ENCODE measurements around the gene WDR18. TPM values are rescaled to one million over a fixed set of nuclear protein-coding genes. Genes with fewer than 3 reads are reported as not detected.

The WDR18 gene
- total RNA-seq, 4 donors from 2014 or later, result 15.2 to 73.5 (median 46.8) TPM

GRCh38 chr19:1003283-1003682 is 19.1 kb downstream of the WDR18 start:
- 83% methylated on average over 7 of the region's 37 CpGs; no CpG with 5 or more reads in 1 of the 2 donors for WGBS, 2 donors
- Histone ChIP-seq H3K36me3 (peaks cover 0 to 2% of the 10 kb centered on the region in 2 donors), H3K4me1 (peaks cover 0 to 13% of the 10 kb centered on the region in 2 donors), H3K9me3 (no peaks in the 10 kb centered on the region), H3K27me3 (no peaks in the 10 kb centered on the region), H3K27ac (no peak overlapping the region), H3K4me3 (replicated peaks in 1 of 3) (no peak overlapping the region)
- intact Hi-C loops (cut with DNase I), result no loop called here
- TF ChIP-seq POLR2A (IDR thresholded peaks at IDR 0.05) (no peak), CTCF (IDR thresholded peaks at IDR 0.05) (no peak)
- no peak for DNase-seq

DNA sequence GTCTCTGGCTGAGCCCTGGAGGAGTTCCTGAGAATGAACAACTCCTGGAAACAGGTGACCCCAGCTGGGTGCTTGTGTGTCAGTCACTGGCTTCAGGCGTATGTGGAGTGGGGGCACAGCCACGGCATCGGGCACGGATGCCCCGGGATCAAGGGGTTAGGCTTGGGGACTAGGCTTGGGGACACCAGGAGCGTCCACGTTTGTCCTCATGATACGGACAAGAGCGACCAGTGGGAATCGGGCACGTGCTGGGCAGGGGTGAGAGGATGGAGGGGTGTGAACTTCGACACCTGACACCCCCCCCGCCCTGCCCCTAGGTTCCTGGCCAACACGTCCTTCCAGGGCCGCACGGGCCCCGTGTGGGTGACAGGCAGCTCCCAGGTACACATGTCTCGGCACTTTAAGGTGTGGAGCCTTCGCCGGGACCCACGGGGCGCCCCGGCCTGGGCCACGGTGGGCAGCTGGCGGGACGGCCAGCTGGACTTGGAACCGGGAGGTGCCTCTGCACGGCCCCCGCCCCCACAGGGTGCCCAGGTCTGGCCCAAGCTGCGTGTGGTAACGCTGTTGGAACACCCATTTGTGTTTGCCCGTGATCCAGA is 20.2 kb downstream of the WDR18 start:
- Histone ChIP-seq H3K9me3 (no peaks in the 10 kb centered on the region), H3K4me1 (peaks cover 0 to 13% of the 10 kb centered on the region in 2 donors), H3K27me3 (no peaks in the 10 kb centered on the region), H3K4me3 (replicated peaks in 1 of 3) (no peak overlapping the region), H3K27ac (no peak overlapping the region), H3K36me3 (peaks cover 0 to 10% of the 10 kb centered on the region in 2 donors)
- intact Hi-C loops (cut with DNase I), result no loop called here
- DNase-seq, result no peak
- 78 to 79% methylated on average over 10 to 20 of the region's 32 CpGs for WGBS, 2 donors
- no peak for TF ChIP-seq POLR2A (IDR thresholded peaks at IDR 0.05)
- no peak for TF ChIP-seq CTCF (IDR thresholded peaks at IDR 0.05)

- no peak overlapping the region for H3K27ac ChIP-seq
- TF ChIP-seq CTCF (IDR thresholded peaks at IDR 0.05) (no peak), POLR2A (IDR thresholded peaks at IDR 0.05) (no peak)
- H3K4me1 ChIP-seq, result peaks cover 0 to 12% of the 10 kb centered on the region in 2 donors
- H3K36me3 ChIP-seq, result peaks cover 5 to 14% of the 10 kb centered on the region in 2 donors
- H3K4me3 ChIP-seq (replicated peaks in 1 of 3), result no peak overlapping the region
- no peaks in the 10 kb centered on the region for H3K27me3 ChIP-seq
- WGBS, 2 donors, result 90 to 93% methylated on average over 59 to 66 of the region's 70 CpGs
- H3K9me3 ChIP-seq, result no peaks in the 10 kb centered on the region
- intact Hi-C loops (cut with DNase I), result no loop called here
- no peak for DNase-seq
Measured at GRCh38 chr19:1004803-1005664, 20.9 kb downstream of the WDR18 start.

DNA sequence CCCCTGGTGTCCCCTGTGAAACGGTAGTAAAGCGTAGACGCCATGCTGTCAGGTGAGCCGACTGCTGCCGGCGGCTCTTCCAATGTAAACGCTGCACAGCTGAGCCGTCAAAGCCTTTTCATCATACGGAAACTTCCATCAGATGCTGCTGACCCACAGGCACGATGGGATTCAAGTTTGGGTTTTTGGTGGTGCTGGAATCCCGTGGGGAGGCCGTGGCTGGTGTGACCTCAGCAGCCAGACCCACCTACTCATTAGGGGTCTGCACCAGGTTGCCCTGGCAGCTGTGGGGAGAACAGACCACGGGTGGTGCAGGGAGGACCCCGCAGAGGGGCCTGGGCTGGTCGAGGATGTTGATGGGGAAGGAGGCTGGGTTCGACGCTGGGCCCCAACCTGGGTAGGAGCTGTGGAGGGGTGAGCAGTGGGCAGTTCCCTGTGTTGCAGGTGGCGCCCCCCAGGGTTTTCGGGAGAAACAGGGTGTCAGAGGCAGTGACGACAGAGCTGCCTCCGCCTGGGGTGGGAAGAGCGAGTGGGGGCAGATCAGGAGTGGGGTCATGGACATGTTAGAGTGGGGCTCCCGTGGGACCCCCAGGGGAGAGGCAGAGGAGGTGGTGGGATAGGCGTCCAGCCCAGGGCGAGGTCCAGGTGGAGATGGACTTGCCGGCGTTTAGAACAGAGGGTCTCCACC is 22.7 kb downstream of the WDR18 start:
- TF ChIP-seq CTCF (IDR thresholded peaks at IDR 0.05), result no peak
- TF ChIP-seq POLR2A (IDR thresholded peaks at IDR 0.05), result no peak
- Histone ChIP-seq H3K27me3 (no peaks in the 10 kb centered on the region), H3K4me3 (replicated peaks in 1 of 3) (no peak overlapping the region), H3K27ac (no peak overlapping the region), H3K4me1 (no peaks in the 10 kb centered on the region), H3K9me3 (no peaks in the 10 kb centered on the region), H3K36me3 (peaks cover 23 to 32% of the 10 kb centered on the region in 2 donors)
- intact Hi-C loops (cut with DNase I), result no loop called here
- WGBS, 2 donors, result 84 to 88% methylated on average over 23 to 25 of the region's 27 CpGs
- no peak for DNase-seq

Data from thyroid gland (tissue), 4 donors.